H1 (cell line): ENCODE results near the gene NKX2-1. TPM values are rescaled to one million over a fixed set of nuclear protein-coding genes. Genes with fewer than 3 reads are reported as not detected.

Source experiments
- ASH2L ChIP-seq: fragments of 200-600, 300-600 bp; sonication (generic); IDR thresholded peaks from one replicate; pipeline ENCODE4 v1.7.1; 2017; ENCODE audit warnings: low read length
- CREB1 ChIP-seq: IDR thresholded peaks from 2 replicates; pipeline ENCODE4 v1.6.1; 2012; ENCODE audit warnings: inconsistent platforms
- GABPA ChIP-seq: IDR thresholded peaks from 2 replicates; pipeline ENCODE4 v1.6.1; 2011; ENCODE audit warnings: mild to moderate bottlenecking, low read length, moderate library complexity, borderline replicate concordance; ENCODE audit not compliant: insufficient read depth
- KDM5A ChIP-seq: fragments of 200-600 bp; IDR thresholded peaks from 2 replicates; pipeline ENCODE4 v1.7.1; 2012; ENCODE audit warnings: mild to moderate bottlenecking, low read length, inconsistent platforms, mixed read lengths
- RNF2 ChIP-seq: fragments of 200-900, 300-1000 bp; sonication (generic); IDR thresholded peaks from 2 replicates; pipeline ENCODE4 v1.7.1; 2016; ENCODE audit warnings: borderline replicate concordance, low read depth, mild to moderate bottlenecking, antibody characterized with exemption, low read length; ENCODE audit not compliant: poor library complexity, severe bottlenecking; ENCODE audit errors: missing control alignments
- SP1 ChIP-seq: IDR thresholded peaks from 2 replicates; pipeline ENCODE4 v1.6.1; 2011; ENCODE audit warnings: low read depth, low read length
- YY1 ChIP-seq: IDR thresholded peaks from 2 replicates; pipeline ENCODE4 v1.6.1; 2011; ENCODE audit warnings: low read depth, mild to moderate bottlenecking, low read length
- polyA plus RNA-seq, 7 experiments: library from polyadenylated mRNA; depleted of rRNA in 3 of 7; stranded (reverse) in 5 of 7; unstranded in 2 of 7; fragments of >200 nt in 5 of 7; fragments of 200-250 nt in 2 of 7; gene quantifications; 1 replicate in 5 of 7; 2 replicates in 1 of 7; 4 replicates in 1 of 7; pipeline versions ENCODE4 v1.2.1 to v1.2.3, GENCODE V29; 2011 to 2013; ENCODE audit warnings: missing spikeins in 2 of 7, mixed read lengths in 2 of 7
- total RNA-seq: library from RNA; stranded (reverse); fragmentation: NEBNext Ultra II Directional; extraction: Animal tissue kit (Norgen Biotek cat#: 25700); gene quantifications from 2 replicates; pipeline ENCODE4 v1.2.1, GENCODE V29; 2021
- TF ChIP-seq, protein P1 (sequence below): IDR thresholded peaks from 2 replicates; pipeline ENCODE4 v1.6.1; 2012; ENCODE audit warnings: inconsistent platforms
- TF ChIP-seq, protein P2 (sequence below): fragments of 300-600 bp; sonication (generic); IDR thresholded peaks from 2 replicates; pipeline ENCODE4 v1.7.1; 2012; ENCODE audit warnings: low read length, moderate library complexity, mild to moderate bottlenecking, inconsistent platforms; ENCODE audit not compliant: insufficient replicate concordance

NKX2-1 gene
- total and polyA plus RNA-seq, 2 of the 8 experiments (the other 6 are each of a cell fraction or from before 2014, with no cell fraction given): not detected

DNA sequence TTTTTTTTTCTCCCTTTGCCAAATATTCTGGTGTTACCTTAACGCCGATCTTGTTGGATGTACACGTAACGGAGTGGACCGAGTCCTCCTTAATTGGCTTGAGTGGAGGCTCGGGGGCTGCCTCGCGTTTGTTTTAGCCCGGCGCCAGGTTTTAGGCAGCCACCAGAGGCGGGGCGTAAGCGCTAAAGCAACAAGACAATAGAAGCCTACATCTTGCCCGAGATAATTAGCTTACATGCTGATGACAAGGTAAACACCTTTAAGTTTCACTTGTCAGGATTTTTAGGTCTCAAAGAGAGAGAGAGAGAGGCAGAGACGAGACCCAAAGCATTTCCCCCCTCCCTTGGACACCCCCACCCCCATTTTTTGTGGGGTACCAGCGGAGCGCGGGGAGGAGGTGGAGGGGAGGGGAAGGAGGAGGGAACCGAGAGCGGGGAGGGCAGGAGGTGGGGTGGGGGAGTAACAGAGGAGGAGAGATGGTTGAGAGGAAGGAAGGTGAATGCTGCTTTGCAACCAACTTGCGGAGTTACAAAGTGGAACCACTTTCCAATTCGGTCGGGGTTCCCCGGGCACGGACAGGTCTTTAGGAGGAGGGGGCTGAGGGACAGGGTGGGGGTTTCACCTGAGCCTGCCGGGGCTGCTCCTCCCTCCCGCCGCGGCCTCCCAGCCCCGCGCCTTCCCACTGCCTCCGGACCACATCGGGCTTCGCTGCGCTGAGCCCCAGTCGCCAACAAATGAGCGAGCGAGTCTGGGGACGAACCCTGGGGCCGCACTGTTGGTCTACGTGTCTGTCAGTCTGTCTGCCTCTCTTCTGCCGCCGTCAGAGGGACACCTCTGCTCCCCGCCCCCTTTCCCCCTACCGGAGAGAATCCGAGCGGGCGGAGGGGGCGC is at the start of gene NKX2-1 (continued):
- TF ChIP-seq RNF2 (peak; percentile 84), YY1 (peak; percentile 32; the same call in 1 of the 2 replicates), SP1 (no peak; the same call in 1 of the 2 replicates), CREB1 (peak; percentile 10; the same call in 1 of the 2 replicates), ASH2L (peak; percentile 55), KDM5A (no peak), GABPA (0 out of 2 replicates have a peak, but pooled peaks have one; percentile 31)
- TF ChIP-seq, protein P1, sequence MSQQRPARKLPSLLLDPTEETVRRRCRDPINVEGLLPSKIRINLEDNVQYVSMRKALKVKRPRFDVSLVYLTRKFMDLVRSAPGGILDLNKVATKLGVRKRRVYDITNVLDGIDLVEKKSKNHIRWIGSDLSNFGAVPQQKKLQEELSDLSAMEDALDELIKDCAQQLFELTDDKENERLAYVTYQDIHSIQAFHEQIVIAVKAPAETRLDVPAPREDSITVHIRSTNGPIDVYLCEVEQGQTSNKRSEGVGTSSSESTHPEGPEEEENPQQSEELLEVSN: no peak
- TF ChIP-seq, protein P2, sequence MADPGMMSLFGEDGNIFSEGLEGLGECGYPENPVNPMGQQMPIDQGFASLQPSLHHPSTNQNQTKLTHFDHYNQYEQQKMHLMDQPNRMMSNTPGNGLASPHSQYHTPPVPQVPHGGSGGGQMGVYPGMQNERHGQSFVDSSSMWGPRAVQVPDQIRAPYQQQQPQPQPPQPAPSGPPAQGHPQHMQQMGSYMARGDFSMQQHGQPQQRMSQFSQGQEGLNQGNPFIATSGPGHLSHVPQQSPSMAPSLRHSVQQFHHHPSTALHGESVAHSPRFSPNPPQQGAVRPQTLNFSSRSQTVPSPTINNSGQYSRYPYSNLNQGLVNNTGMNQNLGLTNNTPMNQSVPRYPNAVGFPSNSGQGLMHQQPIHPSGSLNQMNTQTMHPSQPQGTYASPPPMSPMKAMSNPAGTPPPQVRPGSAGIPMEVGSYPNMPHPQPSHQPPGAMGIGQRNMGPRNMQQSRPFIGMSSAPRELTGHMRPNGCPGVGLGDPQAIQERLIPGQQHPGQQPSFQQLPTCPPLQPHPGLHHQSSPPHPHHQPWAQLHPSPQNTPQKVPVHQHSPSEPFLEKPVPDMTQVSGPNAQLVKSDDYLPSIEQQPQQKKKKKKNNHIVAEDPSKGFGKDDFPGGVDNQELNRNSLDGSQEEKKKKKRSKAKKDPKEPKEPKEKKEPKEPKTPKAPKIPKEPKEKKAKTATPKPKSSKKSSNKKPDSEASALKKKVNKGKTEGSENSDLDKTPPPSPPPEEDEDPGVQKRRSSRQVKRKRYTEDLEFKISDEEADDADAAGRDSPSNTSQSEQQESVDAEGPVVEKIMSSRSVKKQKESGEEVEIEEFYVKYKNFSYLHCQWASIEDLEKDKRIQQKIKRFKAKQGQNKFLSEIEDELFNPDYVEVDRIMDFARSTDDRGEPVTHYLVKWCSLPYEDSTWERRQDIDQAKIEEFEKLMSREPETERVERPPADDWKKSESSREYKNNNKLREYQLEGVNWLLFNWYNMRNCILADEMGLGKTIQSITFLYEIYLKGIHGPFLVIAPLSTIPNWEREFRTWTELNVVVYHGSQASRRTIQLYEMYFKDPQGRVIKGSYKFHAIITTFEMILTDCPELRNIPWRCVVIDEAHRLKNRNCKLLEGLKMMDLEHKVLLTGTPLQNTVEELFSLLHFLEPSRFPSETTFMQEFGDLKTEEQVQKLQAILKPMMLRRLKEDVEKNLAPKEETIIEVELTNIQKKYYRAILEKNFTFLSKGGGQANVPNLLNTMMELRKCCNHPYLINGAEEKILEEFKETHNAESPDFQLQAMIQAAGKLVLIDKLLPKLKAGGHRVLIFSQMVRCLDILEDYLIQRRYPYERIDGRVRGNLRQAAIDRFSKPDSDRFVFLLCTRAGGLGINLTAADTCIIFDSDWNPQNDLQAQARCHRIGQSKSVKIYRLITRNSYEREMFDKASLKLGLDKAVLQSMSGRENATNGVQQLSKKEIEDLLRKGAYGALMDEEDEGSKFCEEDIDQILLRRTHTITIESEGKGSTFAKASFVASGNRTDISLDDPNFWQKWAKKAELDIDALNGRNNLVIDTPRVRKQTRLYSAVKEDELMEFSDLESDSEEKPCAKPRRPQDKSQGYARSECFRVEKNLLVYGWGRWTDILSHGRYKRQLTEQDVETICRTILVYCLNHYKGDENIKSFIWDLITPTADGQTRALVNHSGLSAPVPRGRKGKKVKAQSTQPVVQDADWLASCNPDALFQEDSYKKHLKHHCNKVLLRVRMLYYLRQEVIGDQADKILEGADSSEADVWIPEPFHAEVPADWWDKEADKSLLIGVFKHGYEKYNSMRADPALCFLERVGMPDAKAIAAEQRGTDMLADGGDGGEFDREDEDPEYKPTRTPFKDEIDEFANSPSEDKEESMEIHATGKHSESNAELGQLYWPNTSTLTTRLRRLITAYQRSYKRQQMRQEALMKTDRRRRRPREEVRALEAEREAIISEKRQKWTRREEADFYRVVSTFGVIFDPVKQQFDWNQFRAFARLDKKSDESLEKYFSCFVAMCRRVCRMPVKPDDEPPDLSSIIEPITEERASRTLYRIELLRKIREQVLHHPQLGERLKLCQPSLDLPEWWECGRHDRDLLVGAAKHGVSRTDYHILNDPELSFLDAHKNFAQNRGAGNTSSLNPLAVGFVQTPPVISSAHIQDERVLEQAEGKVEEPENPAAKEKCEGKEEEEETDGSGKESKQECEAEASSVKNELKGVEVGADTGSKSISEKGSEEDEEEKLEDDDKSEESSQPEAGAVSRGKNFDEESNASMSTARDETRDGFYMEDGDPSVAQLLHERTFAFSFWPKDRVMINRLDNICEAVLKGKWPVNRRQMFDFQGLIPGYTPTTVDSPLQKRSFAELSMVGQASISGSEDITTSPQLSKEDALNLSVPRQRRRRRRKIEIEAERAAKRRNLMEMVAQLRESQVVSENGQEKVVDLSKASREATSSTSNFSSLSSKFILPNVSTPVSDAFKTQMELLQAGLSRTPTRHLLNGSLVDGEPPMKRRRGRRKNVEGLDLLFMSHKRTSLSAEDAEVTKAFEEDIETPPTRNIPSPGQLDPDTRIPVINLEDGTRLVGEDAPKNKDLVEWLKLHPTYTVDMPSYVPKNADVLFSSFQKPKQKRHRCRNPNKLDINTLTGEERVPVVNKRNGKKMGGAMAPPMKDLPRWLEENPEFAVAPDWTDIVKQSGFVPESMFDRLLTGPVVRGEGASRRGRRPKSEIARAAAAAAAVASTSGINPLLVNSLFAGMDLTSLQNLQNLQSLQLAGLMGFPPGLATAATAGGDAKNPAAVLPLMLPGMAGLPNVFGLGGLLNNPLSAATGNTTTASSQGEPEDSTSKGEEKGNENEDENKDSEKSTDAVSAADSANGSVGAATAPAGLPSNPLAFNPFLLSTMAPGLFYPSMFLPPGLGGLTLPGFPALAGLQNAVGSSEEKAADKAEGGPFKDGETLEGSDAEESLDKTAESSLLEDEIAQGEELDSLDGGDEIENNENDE: peak; percentile 66
